HG03159 (cell line): ENCODE data around the gene EXOC3L2.

Source experiments
- ATAC-seq: cut with Tn5 transposase; IDR thresholded peaks from one replicate; pipeline ENCODE4 v1.9.1; 2021; ENCODE audit warnings: mild to moderate bottlenecking, moderate library complexity; ENCODE audit not compliant: unreplicated experiment

The EXOC3L2 gene

DNA sequence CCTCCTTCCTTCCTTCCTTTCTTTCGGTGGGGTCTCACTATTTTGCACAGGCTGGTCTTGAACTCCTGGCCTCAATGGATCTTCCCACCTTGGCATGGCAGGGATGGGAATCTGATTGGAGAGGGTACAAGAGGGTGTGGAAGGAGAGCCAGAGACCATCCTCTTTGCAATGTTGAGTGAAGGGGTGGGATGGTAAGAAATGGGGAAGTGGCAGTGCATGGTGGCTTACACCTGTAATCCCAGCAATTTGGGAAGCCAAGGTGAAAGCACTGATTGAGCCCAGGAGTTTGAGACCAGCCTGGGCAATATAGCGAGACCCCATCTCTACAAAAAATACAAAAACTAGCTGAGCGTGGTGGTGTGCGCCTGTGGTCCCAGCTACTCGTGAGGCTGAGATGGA, 61.1 kb downstream of the EXOC3L2 start:
- ATAC-seq, result no peak

DNA sequence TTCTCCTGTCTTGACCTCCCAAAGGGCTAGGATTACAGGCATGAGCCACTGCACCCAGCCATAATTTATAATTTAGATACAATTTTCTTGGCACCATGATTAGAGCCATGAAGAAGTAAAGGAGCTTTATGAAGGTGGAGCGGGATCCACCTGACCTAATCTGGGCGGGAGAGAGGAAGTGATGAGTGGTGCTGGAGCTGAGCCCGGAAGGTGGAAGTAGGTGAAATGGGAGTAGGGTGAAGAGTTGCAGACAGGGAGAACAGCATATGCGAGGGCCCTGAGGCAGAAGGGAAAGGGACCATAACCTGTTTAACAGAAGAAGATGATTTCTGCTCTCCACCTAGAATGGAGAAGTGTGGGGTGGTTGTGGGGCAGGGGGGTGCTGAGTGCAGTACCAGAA, 62.4 kb downstream of the EXOC3L2 start:
- no peak for ATAC-seq

- no peak for ATAC-seq
These were observed 64.3 kb downstream of the EXOC3L2 start for GRCh38 chr19:45180936-45181335.

DNA sequence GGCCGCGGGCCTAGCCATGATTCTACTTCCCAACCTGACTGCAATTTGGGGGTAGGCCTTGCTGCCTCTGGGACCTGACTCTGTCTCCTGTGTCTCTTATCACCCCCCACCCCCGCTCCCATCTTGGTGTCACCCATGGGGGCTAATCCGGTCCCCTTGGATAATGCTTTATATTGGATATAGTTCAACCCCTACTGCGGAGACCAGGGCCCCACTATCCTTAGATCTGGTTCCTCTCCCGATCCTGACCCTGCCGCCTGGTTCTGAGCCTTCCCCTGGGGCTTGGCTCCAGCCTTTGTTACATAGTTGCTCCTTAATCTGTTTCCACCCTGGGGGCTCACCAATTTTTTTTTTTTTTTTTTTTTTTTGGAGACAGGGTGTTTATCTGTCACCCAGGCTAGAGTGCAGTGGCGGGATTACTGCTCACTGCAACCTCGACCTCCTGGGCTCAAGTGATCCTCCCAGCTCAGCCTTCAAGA, 65.3 kb downstream of the EXOC3L2 start:
- no peak for ATAC-seq

DNA sequence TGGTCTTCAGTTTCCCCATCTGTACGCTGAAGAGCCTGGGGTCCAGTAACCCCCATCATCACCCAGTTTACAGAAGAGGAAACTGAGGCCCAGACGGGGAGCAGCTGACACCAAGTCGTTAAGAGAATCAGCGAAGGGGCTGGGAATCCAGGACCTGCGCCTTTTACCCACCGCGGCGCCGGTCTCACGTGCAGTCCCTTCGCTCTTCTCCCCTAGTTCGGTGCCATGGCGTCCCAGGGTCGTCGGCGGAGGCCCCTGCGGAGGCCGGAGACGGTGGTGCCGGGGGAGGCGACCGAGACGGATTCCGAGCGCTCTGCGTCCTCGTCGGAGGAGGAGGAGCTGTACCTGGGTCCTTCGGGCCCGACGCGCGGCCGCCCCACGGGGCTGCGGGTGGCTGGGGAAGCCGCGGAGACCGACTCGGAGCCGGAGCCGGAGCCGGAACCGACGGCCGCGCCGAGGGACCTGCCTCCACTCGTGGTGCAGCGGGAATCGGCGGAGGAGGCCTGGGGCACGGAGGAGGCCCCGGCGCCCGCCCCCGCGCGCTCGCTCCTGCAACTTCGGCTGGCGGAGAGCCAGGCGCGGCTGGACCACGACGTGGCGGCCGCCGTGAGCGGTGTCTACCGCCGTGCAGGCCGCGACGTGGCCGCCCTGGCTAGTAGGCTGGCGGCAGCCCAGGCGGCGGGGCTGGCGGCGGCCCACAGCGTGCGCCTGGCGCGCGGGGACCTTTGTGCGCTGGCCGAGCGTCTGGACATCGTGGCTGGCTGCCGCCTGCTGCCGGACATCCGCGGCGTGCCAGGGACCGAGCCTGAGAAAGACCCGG, 65.9 kb downstream of the EXOC3L2 start:
- ATAC-seq, result no peak

DNA sequence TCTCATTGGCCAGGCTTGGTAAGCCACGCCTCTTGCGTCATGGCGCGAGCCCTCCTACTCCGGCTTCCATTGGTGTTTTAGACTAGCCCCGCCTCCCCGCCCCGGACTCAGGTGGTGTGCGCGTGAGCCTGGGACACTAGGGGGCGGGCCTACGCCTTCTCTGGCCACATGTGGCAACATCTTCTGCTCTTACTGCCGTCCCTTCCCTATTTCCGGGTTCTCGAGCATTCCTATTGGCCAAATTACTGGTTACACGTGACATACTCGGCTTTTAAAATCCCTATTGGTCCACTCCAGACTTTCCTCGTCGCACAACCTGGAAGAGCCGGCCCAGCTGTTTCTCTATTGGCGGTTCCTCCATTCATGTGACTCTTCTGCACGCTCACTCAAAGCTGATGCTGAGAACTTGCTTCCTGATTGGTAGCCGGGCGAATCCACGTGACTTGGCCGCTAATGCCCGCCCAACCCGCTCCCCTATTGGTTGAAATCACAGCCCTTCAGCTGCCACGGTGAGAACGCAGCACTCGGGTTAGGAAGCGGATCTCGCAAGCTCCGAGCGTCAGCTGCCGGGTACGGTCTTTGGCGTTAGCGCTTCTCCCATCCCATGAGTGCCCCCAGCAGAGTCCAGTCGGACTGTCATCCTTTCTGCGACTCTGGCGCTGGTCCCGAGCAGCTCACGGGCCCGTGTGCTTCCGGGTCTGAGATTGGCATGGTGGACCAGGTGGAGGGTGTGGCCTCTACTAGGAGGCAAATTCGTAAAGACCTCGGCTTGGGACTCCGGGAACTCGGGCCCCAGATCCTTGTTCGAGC, 66.7 kb downstream of the EXOC3L2 start, which contains the start of gene BLOC1S3:
Gene BLOC1S3 (plus strand): TSS at position 523 of the 810 bp plus-strand sequence. CDS start 513 bp downstream, outside the sequence.
- ATAC-seq, result peak; percentile 77

- ATAC-seq, result no peak
These were observed 67.4 kb downstream of the EXOC3L2 start, which contains the start of gene TRAPPC6A for GRCh38 chr19:45177817-45178261. TSS of gene TRAPPC6A (minus strand) at chr19:45178237. CDS start at chr19:45178218, 19 bp downstream.

- no peak for ATAC-seq
These were observed 69.5 kb downstream of the EXOC3L2 start for GRCh38 chr19:45175515-45176345.

DNA sequence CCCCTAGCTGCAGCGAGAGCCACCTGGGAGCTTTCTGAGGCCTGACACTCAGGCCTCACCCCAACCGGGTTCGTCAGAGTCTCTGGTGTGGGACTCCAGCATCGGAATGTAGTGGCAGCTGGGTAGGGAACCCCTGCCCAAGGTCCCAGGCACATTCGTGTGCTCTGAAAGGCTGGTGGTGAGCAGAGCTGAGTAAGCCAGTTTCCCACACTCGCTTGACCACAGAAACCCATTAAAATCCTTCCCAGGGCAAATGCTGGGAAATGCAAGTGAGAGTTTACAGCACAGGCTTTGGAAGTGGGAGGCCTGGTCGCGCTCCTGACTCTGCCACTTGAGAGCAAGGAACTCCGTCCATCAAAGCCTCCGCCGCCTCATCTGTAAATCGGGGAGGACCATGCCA, 71.4 kb downstream of the EXOC3L2 start:
- no peak for ATAC-seq

GRCh38 chr19:45172611-45173208, 72.5 kb downstream of the EXOC3L2 start:
- no peak for ATAC-seq

GRCh38 chr19:45172173-45172572, 73.0 kb downstream of the EXOC3L2 start:
- ATAC-seq, result no peak

DNA sequence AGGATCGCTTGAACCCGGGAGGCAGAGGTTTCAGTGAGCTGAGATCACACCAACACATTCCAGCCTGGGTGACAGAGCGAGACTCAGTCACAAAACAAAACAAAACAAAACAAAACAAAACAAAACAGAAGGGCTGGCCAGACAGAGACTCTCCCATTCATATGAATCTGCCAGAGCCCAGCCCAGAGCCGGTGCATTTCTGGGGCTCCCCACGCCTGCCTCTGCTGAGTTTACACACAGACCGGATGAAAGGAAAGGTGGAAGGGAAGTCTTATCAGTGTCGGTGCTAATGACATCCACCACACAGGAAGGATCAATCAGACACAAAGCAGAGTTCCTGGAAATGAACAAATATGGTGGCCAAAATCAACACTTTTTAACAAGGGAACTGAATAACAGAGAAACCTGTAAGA, 74.0 kb downstream of the EXOC3L2 start:
- ATAC-seq, result no peak

- ATAC-seq, result no peak
These were observed 74.8 kb downstream of the EXOC3L2 start for GRCh38 chr19:45170146-45171106.

DNA sequence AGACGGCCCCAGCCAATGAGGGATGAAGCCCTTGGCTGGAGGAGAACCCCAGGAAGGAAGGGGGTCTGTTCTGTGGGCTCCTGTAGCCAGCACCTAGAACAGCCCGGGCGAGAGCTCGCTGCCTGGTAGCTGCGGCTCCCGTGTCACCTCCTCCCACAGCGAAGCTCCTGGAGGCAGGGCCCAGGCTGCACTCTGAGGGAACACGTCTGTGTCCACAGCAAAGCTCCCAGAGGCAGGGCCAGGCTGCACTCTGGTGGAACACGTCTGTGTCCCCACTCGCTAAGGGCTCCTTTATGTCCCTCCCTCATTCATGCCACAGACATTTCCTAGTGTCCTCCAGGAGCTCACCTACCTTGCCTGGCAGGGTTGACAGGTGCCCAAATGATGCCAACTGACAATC, 75.6 kb downstream of the EXOC3L2 start:
- no peak for ATAC-seq

- no peak for ATAC-seq
These were observed 76.3 kb downstream of the EXOC3L2 start for GRCh38 chr19:45168767-45169351.

GRCh38 chr19:45166723-45167252, 78.4 kb downstream of the EXOC3L2 start:
- no peak for ATAC-seq

DNA sequence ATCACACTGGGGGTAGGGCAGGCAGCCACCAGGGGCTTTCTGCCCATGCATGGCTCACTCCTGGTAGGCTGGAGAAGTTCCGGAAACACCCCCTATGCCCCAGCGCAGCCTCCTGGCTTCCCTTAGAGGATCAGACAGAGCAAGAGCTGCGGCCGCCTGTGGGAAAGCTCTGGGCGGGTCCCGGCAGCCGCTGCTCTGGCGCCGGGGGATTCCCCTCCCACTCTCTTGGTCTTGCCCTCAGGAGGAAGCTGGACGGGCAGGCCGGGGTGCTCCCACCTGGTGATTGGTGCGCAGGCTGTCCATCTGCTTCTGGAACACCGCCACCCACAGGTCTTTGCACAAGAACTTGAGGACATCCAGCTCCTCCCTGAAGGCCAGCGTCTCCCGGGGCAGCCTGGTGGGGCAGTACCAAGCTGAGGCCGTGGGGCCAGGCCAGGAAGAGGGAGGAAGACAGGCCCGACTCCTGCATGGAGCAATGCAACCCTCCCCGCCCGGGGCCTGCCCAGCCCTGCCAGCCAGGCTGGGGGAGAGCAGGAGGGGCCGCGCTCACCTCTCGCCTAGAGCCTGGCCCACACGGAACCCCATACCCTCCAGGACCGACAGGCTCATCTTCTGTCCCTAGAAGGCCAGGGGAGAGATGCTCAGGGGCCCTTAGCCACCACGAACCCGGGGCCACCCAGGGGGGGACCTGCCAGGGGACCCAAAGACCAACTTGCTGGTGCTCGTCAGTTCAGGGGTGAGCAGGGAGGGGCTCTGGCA, 80.5 kb downstream of the EXOC3L2 start:
- ATAC-seq, result no peak
